ENCODE measurements around the gene TERT.
"Not testable (repeated sequence)": the region's sequence is repeated elsewhere in the genome, so short reads cannot be mapped to it uniquely, and the experiment has no call there.

The TERT gene

GRCh38 chr5:1241509-1242080 is 53.3 kb downstream of the TERT start:
- no peaks in the 10 kb centered on the region for H3K36me3 ChIP-seq (replicated peaks)
- H3K27me3 ChIP-seq (ENCODE audit: low read depth), result peaks cover 16% of the 10 kb centered on the region
- H3K4me3 ChIP-seq, result no peak overlapping the region
- in situ Hi-C loops (cut with MboI; ENCODE audit: low sequenced_read_pairs), result no loop called here
- H3K4me1 ChIP-seq, result no peaks in the 10 kb centered on the region
- no peak for DNase-seq (ENCODE audit: low spot score in 2 of 2)
- H3K9me3 ChIP-seq, result no peaks in the 10 kb centered on the region

GRCh38 chr5:1240496-1241260 is 54.2 kb downstream of the TERT start:
- peaks cover 3% of the 10 kb centered on the region; the same call in 1 of the 2 replicates for H3K9me3 ChIP-seq
- no peak for DNase-seq (ENCODE audit: low spot score in 2 of 2)
- no peak overlapping the region for H3K4me3 ChIP-seq
- peaks cover 16% of the 10 kb centered on the region for H3K27me3 ChIP-seq (ENCODE audit: low read depth)
- in situ Hi-C loops (cut with MboI; ENCODE audit: low sequenced_read_pairs), result no loop called here
- H3K36me3 ChIP-seq (replicated peaks), result no peaks in the 10 kb centered on the region
- H3K4me1 ChIP-seq, result no peaks in the 10 kb centered on the region

- in situ Hi-C loops (cut with MboI; ENCODE audit: low sequenced_read_pairs), result no loop called here
- no peak for DNase-seq (ENCODE audit: low spot score in 2 of 2)
- peaks cover 4% of the 10 kb centered on the region; the same call in 1 of the 2 replicates for H3K9me3 ChIP-seq
These were observed 55.2 kb downstream of the TERT start for GRCh38 chr5:1239505-1240251.

GRCh38 chr5:1235838-1236237 is 59.0 kb downstream of the TERT start:
- Histone ChIP-seq H3K4me1 (no peaks in the 10 kb centered on the region), H3K9me3 (peaks cover 4% of the 10 kb centered on the region; the same call in 1 of the 2 replicates), H3K36me3 (replicated peaks) (no peaks in the 10 kb centered on the region), H3K27me3 (ENCODE audit: low read depth) (peaks cover 3% of the 10 kb centered on the region), H3K4me3 (no peak overlapping the region)
- DNase-seq (ENCODE audit: low spot score in 2 of 2), result no peak
- in situ Hi-C loops (cut with MboI; ENCODE audit: low sequenced_read_pairs), result no loop called here

More at GRCh38 chr5:1239505-1240251, 55.2 kb downstream of the TERT start:
- Histone ChIP-seq H3K4me3 (no peak overlapping the region), H3K27me3 (ENCODE audit: low read depth) (peaks cover 13% of the 10 kb centered on the region), H3K36me3 (replicated peaks) (no peaks in the 10 kb centered on the region), H3K4me1 (no peaks in the 10 kb centered on the region)

GRCh38 chr5:1235379-1235778 is 59.5 kb downstream of the TERT start:
- Histone ChIP-seq H3K4me1 (no peaks in the 10 kb centered on the region), H3K27me3 (ENCODE audit: low read depth) (no peaks in the 10 kb centered on the region; the same call in 1 of the 2 replicates), H3K36me3 (replicated peaks) (no peaks in the 10 kb centered on the region), H3K4me3 (no peak overlapping the region), H3K9me3 (peaks cover 4% of the 10 kb centered on the region; the same call in 1 of the 2 replicates)
- DNase-seq (ENCODE audit: low spot score in 2 of 2), result no peak
- in situ Hi-C loops (cut with MboI; ENCODE audit: low sequenced_read_pairs), result no loop called here

- Histone ChIP-seq H3K9me3 (peaks cover 4% of the 10 kb centered on the region; the same call in 1 of the 2 replicates), H3K27me3 (ENCODE audit: low read depth) (peaks cover 10% of the 10 kb centered on the region), H3K36me3 (replicated peaks) (no peaks in the 10 kb centered on the region), H3K4me1 (no peaks in the 10 kb centered on the region), H3K4me3 (no peak overlapping the region)
- no peak for DNase-seq (ENCODE audit: low spot score in 2 of 2)
- in situ Hi-C loops (cut with MboI; ENCODE audit: low sequenced_read_pairs), result no loop called here
These were observed 62.1 kb downstream of the TERT start for GRCh38 chr5:1232780-1233179.

- Histone ChIP-seq H3K36me3 (replicated peaks) (no peaks in the 10 kb centered on the region), H3K4me1 (no peaks in the 10 kb centered on the region), H3K4me3 (no peak overlapping the region), H3K27me3 (ENCODE audit: low read depth) (peaks cover 15% of the 10 kb centered on the region), H3K9me3 (peaks cover 4% of the 10 kb centered on the region; the same call in 1 of the 2 replicates)
- in situ Hi-C loops (cut with MboI; ENCODE audit: low sequenced_read_pairs), result no loop called here
- DNase-seq (ENCODE audit: low spot score in 2 of 2), result no peak
These were observed 63.4 kb downstream of the TERT start for GRCh38 chr5:1231354-1231905.

- H3K27me3 ChIP-seq (ENCODE audit: low read depth), result peaks cover 15% of the 10 kb centered on the region
- no peaks in the 10 kb centered on the region for H3K36me3 ChIP-seq (replicated peaks)
- no peak overlapping the region for H3K4me3 ChIP-seq
- H3K4me1 ChIP-seq, result no peaks in the 10 kb centered on the region
- DNase-seq (ENCODE audit: low spot score in 2 of 2), result no peak
- in situ Hi-C loops (cut with MboI; ENCODE audit: low sequenced_read_pairs), result no loop called here
- no peaks in the 10 kb centered on the region; the same call in 1 of the 2 replicates for H3K9me3 ChIP-seq
These were observed 64.3 kb downstream of the TERT start for GRCh38 chr5:1230551-1230950.

GRCh38 chr5:1229822-1230221 is 65.0 kb downstream of the TERT start:
- H3K36me3 ChIP-seq (replicated peaks), result no peaks in the 10 kb centered on the region
- no peaks in the 10 kb centered on the region for H3K9me3 ChIP-seq
- in situ Hi-C loops (cut with MboI; ENCODE audit: low sequenced_read_pairs), result no loop called here
- no peaks in the 10 kb centered on the region for H3K4me1 ChIP-seq
- H3K27me3 ChIP-seq (ENCODE audit: low read depth), result peaks cover 15% of the 10 kb centered on the region
- DNase-seq (ENCODE audit: low spot score in 2 of 2), result no peak
- H3K4me3 ChIP-seq, result no peak overlapping the region

- H3K36me3 ChIP-seq (replicated peaks); in situ Hi-C loops (cut with MboI; ENCODE audit: low sequenced_read_pairs); H3K4me3 ChIP-seq; H3K4me1 ChIP-seq; DNase-seq (ENCODE audit: low spot score in 2 of 2); H3K9me3 ChIP-seq: not testable (repeated sequence)
- H3K27me3 ChIP-seq (ENCODE audit: low read depth), result peaks cover 15% of the 10 kb centered on the region
These were observed 65.8 kb downstream of the TERT start for GRCh38 chr5:1229023-1229422.

- Histone ChIP-seq H3K36me3 (replicated peaks) (no peaks in the 10 kb centered on the region), H3K4me3 (no peak overlapping the region), H3K9me3 (no peaks in the 10 kb centered on the region), H3K27me3 (ENCODE audit: low read depth) (peaks cover 15% of the 10 kb centered on the region), H3K4me1 (no peaks in the 10 kb centered on the region)
- in situ Hi-C loops (cut with MboI; ENCODE audit: low sequenced_read_pairs), result no loop called here
- no peak for DNase-seq (ENCODE audit: low spot score in 2 of 2)
These were observed 66.7 kb downstream of the TERT start for GRCh38 chr5:1228120-1228519.

- H3K36me3 ChIP-seq (replicated peaks), result no peaks in the 10 kb centered on the region
- in situ Hi-C loops (cut with MboI; ENCODE audit: low sequenced_read_pairs), result no loop called here
- no peaks in the 10 kb centered on the region for H3K4me1 ChIP-seq
- H3K27me3 ChIP-seq (ENCODE audit: low read depth), result peaks cover 15% of the 10 kb centered on the region
- no peak overlapping the region for H3K4me3 ChIP-seq
- H3K9me3 ChIP-seq, result no peaks in the 10 kb centered on the region
- DNase-seq (ENCODE audit: low spot score in 2 of 2), result no peak
These were observed 67.2 kb downstream of the TERT start for GRCh38 chr5:1227667-1228066.

GRCh38 chr5:1226839-1227581 is 67.9 kb downstream of the TERT start:
- Histone ChIP-seq H3K4me3 (no peak overlapping the region), H3K9me3 (no peaks in the 10 kb centered on the region), H3K4me1 (no peaks in the 10 kb centered on the region), H3K36me3 (replicated peaks) (no peaks in the 10 kb centered on the region), H3K27me3 (ENCODE audit: low read depth) (peaks cover 15% of the 10 kb centered on the region)
- in situ Hi-C loops (cut with MboI; ENCODE audit: low sequenced_read_pairs), result no loop called here
- no peak for DNase-seq (ENCODE audit: low spot score in 2 of 2)
